Measurements from ENCODE around the gene OAF. TPM values are rescaled to one million over a fixed set of nuclear protein-coding genes. Genes with fewer than 3 reads are reported as not detected.

Gene OAF
- total and polyA plus RNA-seq, 9 of the 15 experiments (the other 6 are each of a cell fraction or from before 2014, with no cell fraction given): 1.1 to 21.6 (median 7.5) TPM

DNA sequence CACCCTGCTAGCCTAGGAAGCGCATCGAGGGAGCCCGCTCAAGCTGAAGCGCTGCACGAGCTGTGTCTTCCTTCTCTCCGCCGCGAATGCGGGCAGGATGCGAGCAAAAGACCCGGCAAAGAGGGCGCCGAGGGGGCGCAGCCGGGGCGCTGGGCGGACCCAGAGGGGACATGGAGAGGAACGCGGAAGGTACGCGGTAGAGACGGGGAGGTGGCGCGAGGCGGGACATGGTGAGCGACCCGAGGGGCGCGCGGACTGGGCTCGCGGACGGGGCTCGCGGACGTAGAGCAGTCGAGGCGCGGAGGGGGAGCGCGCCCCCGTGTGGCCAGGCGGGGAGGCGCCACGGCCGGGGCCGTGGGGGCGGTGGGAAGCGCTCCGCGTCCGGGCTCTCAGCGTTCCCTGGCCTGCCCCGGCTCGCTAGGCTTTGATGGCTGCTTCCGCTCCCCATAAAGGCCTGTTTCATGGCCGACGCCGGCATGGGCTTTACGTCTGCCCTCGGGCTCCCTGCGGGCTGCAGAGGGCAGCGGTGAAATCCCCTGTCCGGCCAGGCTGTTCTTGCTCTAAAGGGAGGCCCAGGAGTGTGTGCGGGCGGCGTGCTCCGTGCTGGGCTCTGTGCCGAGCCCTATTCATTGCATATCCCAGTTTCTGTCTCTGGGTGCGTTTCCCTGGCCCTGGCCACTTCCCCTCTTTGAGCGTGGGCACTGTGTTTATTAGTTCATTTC lies 41.7 kb upstream of the OAF start (continued):
- TF ChIP-seq, protein P1, sequence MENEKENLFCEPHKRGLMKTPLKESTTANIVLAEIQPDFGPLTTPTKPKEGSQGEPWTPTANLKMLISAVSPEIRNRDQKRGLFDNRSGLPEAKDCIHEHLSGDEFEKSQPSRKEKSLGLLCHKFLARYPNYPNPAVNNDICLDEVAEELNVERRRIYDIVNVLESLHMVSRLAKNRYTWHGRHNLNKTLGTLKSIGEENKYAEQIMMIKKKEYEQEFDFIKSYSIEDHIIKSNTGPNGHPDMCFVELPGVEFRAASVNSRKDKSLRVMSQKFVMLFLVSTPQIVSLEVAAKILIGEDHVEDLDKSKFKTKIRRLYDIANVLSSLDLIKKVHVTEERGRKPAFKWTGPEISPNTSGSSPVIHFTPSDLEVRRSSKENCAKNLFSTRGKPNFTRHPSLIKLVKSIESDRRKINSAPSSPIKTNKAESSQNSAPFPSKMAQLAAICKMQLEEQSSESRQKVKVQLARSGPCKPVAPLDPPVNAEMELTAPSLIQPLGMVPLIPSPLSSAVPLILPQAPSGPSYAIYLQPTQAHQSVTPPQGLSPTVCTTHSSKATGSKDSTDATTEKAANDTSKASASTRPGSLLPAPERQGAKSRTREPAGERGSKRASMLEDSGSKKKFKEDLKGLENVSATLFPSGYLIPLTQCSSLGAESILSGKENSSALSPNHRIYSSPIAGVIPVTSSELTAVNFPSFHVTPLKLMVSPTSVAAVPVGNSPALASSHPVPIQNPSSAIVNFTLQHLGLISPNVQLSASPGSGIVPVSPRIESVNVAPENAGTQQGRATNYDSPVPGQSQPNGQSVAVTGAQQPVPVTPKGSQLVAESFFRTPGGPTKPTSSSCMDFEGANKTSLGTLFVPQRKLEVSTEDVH (IDR thresholded peaks at IDR 0.05; ENCODE audit: low read depth, partially characterized antibody): no peak
- no peak for TF ChIP-seq ZNF133 (CRISPR knock-in tag; IDR thresholded peaks at IDR 0.05)
- TF ChIP-seq AFF1 (IDR thresholded peaks at IDR 0.05; ENCODE audit: low read depth in 1 of 2, partially characterized antibody in 2 of 2): no peak
- TF ChIP-seq, protein P2, sequence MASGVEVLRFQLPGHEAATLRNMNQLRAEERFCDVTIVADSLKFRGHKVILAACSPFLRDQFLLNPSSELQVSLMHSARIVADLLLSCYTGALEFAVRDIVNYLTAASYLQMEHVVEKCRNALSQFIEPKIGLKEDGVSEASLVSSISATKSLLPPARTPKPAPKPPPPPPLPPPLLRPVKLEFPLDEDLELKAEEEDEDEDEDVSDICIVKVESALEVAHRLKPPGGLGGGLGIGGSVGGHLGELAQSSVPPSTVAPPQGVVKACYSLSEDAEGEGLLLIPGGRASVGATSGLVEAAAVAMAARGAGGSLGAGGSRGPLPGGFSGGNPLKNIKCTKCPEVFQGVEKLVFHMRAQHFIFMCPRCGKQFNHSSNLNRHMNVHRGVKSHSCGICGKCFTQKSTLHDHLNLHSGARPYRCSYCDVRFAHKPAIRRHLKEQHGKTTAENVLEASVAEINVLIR (CRISPR knock-in tag; IDR thresholded peaks at IDR 0.05): no peak
- peak; percentile 17; the same call in 1 of the 2 replicates for TF ChIP-seq VEZF1 (CRISPR knock-in tag; IDR thresholded peaks at IDR 0.05)
- TF ChIP-seq FIP1L1 (IDR thresholded peaks at IDR 0.05; ENCODE audit: low read depth, low read length, poor library complexity, severe bottlenecking): no peak
- no peak for TF ChIP-seq ETV6 (IDR thresholded peaks at IDR 0.05; ENCODE audit: borderline replicate concordance in 1 of 2, low read depth in 2 of 2, low read length in 1 of 2)
- TF ChIP-seq ETV6 (CRISPR knock-in tag; IDR thresholded peaks at IDR 0.05; ENCODE audit: borderline replicate concordance): no peak
- no peak for TF ChIP-seq ZNF740 (CRISPR knock-in tag; IDR thresholded peaks at IDR 0.05)
- TF ChIP-seq ZNF740 (tag; IDR thresholded peaks at IDR 0.05): no peak
- no peak for TF ChIP-seq HNRNPK (IDR thresholded peaks at IDR 0.05; ENCODE audit: low read depth, low read length, poor library complexity, severe bottlenecking)
- no peak for TF ChIP-seq ZNF224 (CRISPR knock-in tag; IDR thresholded peaks at IDR 0.05)
- no peak for TF ChIP-seq RFX7 (CRISPR knock-in tag; IDR thresholded peaks at IDR 0.05)
- TF ChIP-seq, protein P3, sequence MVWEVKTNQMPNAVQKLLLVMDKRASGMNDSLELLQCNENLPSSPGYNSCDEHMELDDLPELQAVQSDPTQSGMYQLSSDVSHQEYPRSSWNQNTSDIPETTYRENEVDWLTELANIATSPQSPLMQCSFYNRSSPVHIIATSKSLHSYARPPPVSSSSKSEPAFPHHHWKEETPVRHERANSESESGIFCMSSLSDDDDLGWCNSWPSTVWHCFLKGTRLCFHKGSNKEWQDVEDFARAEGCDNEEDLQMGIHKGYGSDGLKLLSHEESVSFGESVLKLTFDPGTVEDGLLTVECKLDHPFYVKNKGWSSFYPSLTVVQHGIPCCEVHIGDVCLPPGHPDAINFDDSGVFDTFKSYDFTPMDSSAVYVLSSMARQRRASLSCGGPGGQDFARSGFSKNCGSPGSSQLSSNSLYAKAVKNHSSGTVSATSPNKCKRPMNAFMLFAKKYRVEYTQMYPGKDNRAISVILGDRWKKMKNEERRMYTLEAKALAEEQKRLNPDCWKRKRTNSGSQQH (CRISPR knock-in tag; IDR thresholded peaks at IDR 0.05): no peak

All from K562 (cell line).